HepG2 (cell line): ENCODE results near the gene KIF22. TPM values are rescaled to one million over a fixed set of nuclear protein-coding genes. Genes with fewer than 3 reads are reported as not detected.

Experiments used
- AGO2 ChIP-seq: fragments of 200-400 bp; formaldehyde crosslinking; optimal IDR thresholded peaks from 2 replicates; pipeline ENCODE3; 2017; ENCODE audit warnings: mild to moderate bottlenecking, low read depth, low read length, moderate library complexity
- HES4 ChIP-seq: sonication (generic); formaldehyde crosslinking; IDR thresholded peaks from 2 replicates; pipeline ENCODE4 v1.9.0; 2021; ENCODE audit warnings: mild to moderate bottlenecking, missing genetic modification reagents, borderline replicate concordance
- KLF12 ChIP-seq: sonication (generic); formaldehyde crosslinking; IDR thresholded peaks from 2 replicates; pipeline ENCODE4 v1.4.0; 2020; ENCODE audit warnings: missing genetic modification reagents, borderline replicate concordance
- KMT2B ChIP-seq: IDR thresholded peaks from 2 replicates; pipeline ENCODE4 v1.6.1; 2016; ENCODE audit warnings: missing genetic modification reagents, missing compliant biosample characterization
- MEIS1 ChIP-seq: sonication (generic); formaldehyde crosslinking; IDR thresholded peaks from 2 replicates; pipeline ENCODE4 v1.9.0; 2021; ENCODE audit warnings: mild to moderate bottlenecking, missing genetic modification reagents, moderate library complexity, borderline replicate concordance
- NCOA5 ChIP-seq: sonication (generic); formaldehyde crosslinking; IDR thresholded peaks from 2 replicates; pipeline ENCODE4 v1.4.0; 2020; ENCODE audit warnings: missing genetic modification reagents
- POLR2A ChIP-seq, 2 experiments: IDR thresholded peaks; 2 replicates each; pipeline ENCODE4 v1.6.1; 2011; ENCODE audit warnings: low read depth in 2 of 2, low read length in 2 of 2, mild to moderate bottlenecking in 1 of 2, moderate library complexity in 1 of 2; ENCODE audit not compliant: insufficient read depth in 1 of 2
- RFX5 ChIP-seq: IDR thresholded peaks from 2 replicates; pipeline ENCODE4 v1.6.1; 2011; ENCODE audit warnings: low read depth, low read length, improper control_type of control experiment
- SMAD1 ChIP-seq: sonication (generic); formaldehyde crosslinking; IDR thresholded peaks from 2 replicates; pipeline ENCODE4 v1.4.0; 2020; ENCODE audit warnings: missing genetic modification reagents, low read depth, mild to moderate bottlenecking, borderline replicate concordance
- SRSF1 ChIP-seq: fragments of 200-400 bp; formaldehyde crosslinking; optimal IDR thresholded peaks from 2 replicates; pipeline ENCODE3; 2017; ENCODE audit warnings: mild to moderate bottlenecking, low read depth, low read length, moderate library complexity
- SSRP1 ChIP-seq: IDR thresholded peaks from 2 replicates; pipeline ENCODE4 v1.6.1; 2016; ENCODE audit warnings: control low read depth
- ZNF317 ChIP-seq: sonication (generic); formaldehyde crosslinking; IDR thresholded peaks from 2 replicates; pipeline ENCODE4 v1.5.0; 2020; ENCODE audit warnings: mild to moderate bottlenecking, missing genetic modification reagents
- ZNF331 ChIP-seq: sonication (generic); formaldehyde crosslinking; IDR thresholded peaks from 2 replicates; pipeline ENCODE4 v1.4.0; 2020; ENCODE audit warnings: missing genetic modification reagents
- ZNF367 ChIP-seq: sonication (generic); formaldehyde crosslinking; IDR thresholded peaks from 2 replicates; pipeline ENCODE4 v1.4.0; 2020; ENCODE audit warnings: missing genetic modification reagents, borderline replicate concordance
- ZNF563 ChIP-seq: sonication (generic); formaldehyde crosslinking; IDR thresholded peaks from 2 replicates; pipeline ENCODE4 v1.8.0; 2022; ENCODE audit warnings: mild to moderate bottlenecking, moderate library complexity, missing genetic modification reagents
- ZNF564 ChIP-seq: sonication (generic); formaldehyde crosslinking; IDR thresholded peaks from 2 replicates; pipeline ENCODE4 v1.8.1; 2023; ENCODE audit warnings: mild to moderate bottlenecking, missing genetic modification reagents
- ZSCAN25 ChIP-seq: sonication (generic); formaldehyde crosslinking; IDR thresholded peaks from 2 replicates; pipeline ENCODE4 v1.8.0; 2022; ENCODE audit warnings: mild to moderate bottlenecking, missing genetic modification reagents
- polyA plus RNA-seq, 8 experiments: library from polyadenylated mRNA; depleted of rRNA in 3 of 8; stranded (reverse) in 7 of 8; unstranded in 1 of 8; fragments of >200 nt; fragmentation: Illumina TruSeq in 4 of 8; extraction: Trizol in 4 of 8; gene quantifications; 2 replicates each; pipeline versions ENCODE4 v1.2.1 to v1.2.3, GENCODE V29; 2011 to 2016; ENCODE audit warnings: low read depth in 4 of 8, missing spikeins in 1 of 8, mixed read lengths in 1 of 8; ENCODE audit not compliant: insufficient read depth in 1 of 8
- total RNA-seq, 5 experiments: library from RNA; depleted of rRNA; stranded (reverse); fragments of >200 nt; fragmentation: Illumina TruSeq; extraction: Trizol; gene quantifications; 2 replicates each; pipeline ENCODE4 v1.2.3, GENCODE V29; 2016; ENCODE audit warnings: low read depth in 1 of 5
- TF ChIP-seq, protein P1 (sequence below): sonication (generic); formaldehyde crosslinking; IDR thresholded peaks from 2 replicates; pipeline ENCODE4 v1.8.1; 2023; ENCODE audit warnings: mild to moderate bottlenecking, moderate library complexity, missing genetic modification reagents
- TF ChIP-seq, protein P2 (sequence below): sonication (generic); formaldehyde crosslinking; IDR thresholded peaks from 2 replicates; pipeline ENCODE4 v1.4.0; 2020; ENCODE audit warnings: missing genetic modification reagents, borderline replicate concordance
- TF ChIP-seq, protein P3 (sequence below): sonication (generic); formaldehyde crosslinking; IDR thresholded peaks from 2 replicates; pipeline ENCODE4 v1.4.0; 2020; ENCODE audit warnings: missing genetic modification reagents, borderline replicate concordance
- TF ChIP-seq, protein P4 (sequence below): sonication (generic); formaldehyde crosslinking; IDR thresholded peaks from 2 replicates; pipeline ENCODE4 v1.8.1; 2023; ENCODE audit warnings: mild to moderate bottlenecking, missing genetic modification reagents

KIF22 gene
- total and polyA plus RNA-seq, 2 of the 13 experiments (the other 11 are each of a cell fraction or from before 2014, with no cell fraction given) = 95.8 to 118 TPM

DNA sequence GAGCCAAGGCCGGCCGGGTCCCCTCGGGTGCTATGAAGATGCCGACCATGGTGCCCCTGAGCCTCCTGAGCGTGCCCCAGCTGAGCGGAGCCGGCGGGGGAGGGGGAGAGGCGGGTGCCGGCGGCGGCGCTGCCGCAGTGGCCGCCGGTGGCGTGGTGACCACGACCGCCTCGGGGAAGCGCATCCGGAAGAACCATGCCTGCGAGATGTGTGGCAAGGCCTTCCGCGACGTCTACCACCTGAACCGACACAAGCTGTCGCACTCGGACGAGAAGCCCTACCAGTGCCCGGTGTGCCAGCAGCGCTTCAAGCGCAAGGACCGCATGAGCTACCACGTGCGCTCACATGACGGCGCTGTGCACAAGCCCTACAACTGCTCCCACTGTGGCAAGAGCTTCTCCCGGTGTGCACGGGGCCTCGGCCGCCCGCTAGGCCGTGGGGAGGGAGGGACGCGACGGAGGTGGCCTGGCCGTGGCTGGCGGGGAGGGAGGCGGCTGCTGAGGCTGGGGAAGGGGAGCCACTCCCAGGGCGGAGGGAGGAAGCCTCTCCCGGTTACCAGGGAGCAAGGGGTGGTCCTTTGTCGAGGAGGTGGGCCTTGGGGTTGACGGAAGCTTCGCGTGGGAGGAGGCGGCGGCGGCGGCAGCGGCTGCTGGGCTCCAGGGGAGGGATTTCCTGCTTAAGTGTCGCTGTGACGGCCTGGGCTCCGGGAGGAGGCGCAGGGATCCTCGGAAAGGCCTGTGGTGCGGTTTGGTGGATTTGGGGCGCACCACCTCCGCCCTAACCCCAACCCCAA is 17.1 kb downstream of the KIF22 start (continued):
- TF ChIP-seq, protein P1, sequence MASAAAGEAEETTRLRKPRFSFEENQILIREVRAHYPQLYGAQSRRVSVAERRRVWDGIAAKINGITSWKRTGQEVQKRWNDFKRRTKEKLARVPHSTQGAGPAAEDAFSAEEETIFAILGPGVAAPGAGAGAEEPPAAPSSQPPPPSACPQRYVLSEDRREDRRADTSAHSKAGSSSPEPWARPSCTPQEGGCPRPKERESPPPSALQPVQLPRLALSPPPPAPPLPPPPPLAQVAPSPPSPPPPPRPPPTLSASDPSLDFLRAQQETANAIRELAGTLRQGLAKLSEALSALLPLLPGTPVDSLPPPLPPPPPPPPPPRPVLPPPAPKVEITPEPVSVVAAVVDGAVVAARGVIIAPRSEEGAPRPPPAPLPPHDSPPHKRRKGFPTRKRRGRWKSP (CRISPR knock-in tag) = peak; percentile 98
- TF ChIP-seq ZNF564 (CRISPR knock-in tag) (peak; percentile 96), RFX5 (no peak), ZNF367 (peak; percentile 97), ZNF563 (CRISPR knock-in tag) (peak; percentile 99), NCOA5 (CRISPR knock-in tag) (0 out of 2 replicates have a peak, but pooled peaks have one; percentile 33), KMT2B (CRISPR knock-in tag) (peak; percentile 81; the same call in 1 of the 2 replicates), ZNF331 (peak; percentile 84), AGO2 (peak; percentile 99), SSRP1 (CRISPR knock-in tag) (0 out of 2 replicates have a peak, but pooled peaks have one; percentile 27), KLF12 (peak; percentile 95), POLR2A (IDR thresholded peaks at IDR 0.05; ENCODE audit: insufficient read depth in 1 of 2, low read depth in 2 of 2, low read length in 2 of 2) (peak in 1 of 2 experiments; percentile 22; a peak in 1 of 4 replicates), MEIS1 (CRISPR knock-in tag) (peak; percentile 96), ZNF317 (peak; percentile 88), SRSF1 (peak; percentile 51), SMAD1 (peak; percentile 69; the same call in 1 of the 2 replicates), ZSCAN25 (CRISPR knock-in tag) (peak; percentile 86), HES4 (peak; percentile 100)
- TF ChIP-seq, protein P2, sequence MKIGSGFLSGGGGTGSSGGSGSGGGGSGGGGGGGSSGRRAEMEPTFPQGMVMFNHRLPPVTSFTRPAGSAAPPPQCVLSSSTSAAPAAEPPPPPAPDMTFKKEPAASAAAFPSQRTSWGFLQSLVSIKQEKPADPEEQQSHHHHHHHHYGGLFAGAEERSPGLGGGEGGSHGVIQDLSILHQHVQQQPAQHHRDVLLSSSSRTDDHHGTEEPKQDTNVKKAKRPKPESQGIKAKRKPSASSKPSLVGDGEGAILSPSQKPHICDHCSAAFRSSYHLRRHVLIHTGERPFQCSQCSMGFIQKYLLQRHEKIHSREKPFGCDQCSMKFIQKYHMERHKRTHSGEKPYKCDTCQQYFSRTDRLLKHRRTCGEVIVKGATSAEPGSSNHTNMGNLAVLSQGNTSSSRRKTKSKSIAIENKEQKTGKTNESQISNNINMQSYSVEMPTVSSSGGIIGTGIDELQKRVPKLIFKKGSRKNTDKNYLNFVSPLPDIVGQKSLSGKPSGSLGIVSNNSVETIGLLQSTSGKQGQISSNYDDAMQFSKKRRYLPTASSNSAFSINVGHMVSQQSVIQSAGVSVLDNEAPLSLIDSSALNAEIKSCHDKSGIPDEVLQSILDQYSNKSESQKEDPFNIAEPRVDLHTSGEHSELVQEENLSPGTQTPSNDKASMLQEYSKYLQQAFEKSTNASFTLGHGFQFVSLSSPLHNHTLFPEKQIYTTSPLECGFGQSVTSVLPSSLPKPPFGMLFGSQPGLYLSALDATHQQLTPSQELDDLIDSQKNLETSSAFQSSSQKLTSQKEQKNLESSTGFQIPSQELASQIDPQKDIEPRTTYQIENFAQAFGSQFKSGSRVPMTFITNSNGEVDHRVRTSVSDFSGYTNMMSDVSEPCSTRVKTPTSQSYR (CRISPR knock-in tag) = peak; percentile 65
- TF ChIP-seq, protein P3, sequence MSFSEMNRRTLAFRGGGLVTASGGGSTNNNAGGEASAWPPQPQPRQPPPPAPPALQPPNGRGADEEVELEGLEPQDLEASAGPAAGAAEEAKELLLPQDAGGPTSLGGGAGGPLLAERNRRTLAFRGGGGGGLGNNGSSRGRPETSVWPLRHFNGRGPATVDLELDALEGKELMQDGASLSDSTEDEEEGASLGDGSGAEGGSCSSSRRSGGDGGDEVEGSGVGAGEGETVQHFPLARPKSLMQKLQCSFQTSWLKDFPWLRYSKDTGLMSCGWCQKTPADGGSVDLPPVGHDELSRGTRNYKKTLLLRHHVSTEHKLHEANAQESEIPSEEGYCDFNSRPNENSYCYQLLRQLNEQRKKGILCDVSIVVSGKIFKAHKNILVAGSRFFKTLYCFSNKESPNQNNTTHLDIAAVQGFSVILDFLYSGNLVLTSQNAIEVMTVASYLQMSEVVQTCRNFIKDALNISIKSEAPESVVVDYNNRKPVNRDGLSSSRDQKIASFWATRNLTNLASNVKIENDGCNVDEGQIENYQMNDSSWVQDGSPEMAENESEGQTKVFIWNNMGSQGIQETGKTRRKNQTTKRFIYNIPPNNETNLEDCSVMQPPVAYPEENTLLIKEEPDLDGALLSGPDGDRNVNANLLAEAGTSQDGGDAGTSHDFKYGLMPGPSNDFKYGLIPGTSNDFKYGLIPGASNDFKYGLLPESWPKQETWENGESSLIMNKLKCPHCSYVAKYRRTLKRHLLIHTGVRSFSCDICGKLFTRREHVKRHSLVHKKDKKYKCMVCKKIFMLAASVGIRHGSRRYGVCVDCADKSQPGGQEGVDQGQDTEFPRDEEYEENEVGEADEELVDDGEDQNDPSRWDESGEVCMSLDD = peak; percentile 93
- TF ChIP-seq, protein P4, sequence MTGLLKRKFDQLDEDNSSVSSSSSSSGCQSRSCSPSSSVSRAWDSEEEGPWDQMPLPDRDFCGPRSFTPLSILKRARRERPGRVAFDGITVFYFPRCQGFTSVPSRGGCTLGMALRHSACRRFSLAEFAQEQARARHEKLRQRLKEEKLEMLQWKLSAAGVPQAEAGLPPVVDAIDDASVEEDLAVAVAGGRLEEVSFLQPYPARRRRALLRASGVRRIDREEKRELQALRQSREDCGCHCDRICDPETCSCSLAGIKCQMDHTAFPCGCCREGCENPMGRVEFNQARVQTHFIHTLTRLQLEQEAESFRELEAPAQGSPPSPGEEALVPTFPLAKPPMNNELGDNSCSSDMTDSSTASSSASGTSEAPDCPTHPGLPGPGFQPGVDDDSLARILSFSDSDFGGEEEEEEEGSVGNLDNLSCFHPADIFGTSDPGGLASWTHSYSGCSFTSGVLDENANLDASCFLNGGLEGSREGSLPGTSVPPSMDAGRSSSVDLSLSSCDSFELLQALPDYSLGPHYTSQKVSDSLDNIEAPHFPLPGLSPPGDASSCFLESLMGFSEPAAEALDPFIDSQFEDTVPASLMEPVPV (CRISPR knock-in tag) = peak; percentile 98
